Retinal pigment epithelial cell (primary cell): Measurements from ENCODE around the gene LRPPRC.

Experiments used
- DNase-seq: peaks from one replicate; pipeline ENCODE4 v3.0.0-alpha.2; 2010; ENCODE audit warnings: low read depth
- H3K4me3 ChIP-seq: 2 replicates; pipeline ENCODE4 v1.5.1; 2011; ENCODE audit warnings: mild to moderate bottlenecking, low read length, control low read depth, moderate library complexity
- TF ChIP-seq, protein P1 (sequence below): conservative IDR thresholded peaks from 2 replicates; pipeline ENCODE4 v1.5.1; 2011; ENCODE audit warnings: low read depth, low read length, control low read depth, inconsistent platforms

LRPPRC gene

DNA sequence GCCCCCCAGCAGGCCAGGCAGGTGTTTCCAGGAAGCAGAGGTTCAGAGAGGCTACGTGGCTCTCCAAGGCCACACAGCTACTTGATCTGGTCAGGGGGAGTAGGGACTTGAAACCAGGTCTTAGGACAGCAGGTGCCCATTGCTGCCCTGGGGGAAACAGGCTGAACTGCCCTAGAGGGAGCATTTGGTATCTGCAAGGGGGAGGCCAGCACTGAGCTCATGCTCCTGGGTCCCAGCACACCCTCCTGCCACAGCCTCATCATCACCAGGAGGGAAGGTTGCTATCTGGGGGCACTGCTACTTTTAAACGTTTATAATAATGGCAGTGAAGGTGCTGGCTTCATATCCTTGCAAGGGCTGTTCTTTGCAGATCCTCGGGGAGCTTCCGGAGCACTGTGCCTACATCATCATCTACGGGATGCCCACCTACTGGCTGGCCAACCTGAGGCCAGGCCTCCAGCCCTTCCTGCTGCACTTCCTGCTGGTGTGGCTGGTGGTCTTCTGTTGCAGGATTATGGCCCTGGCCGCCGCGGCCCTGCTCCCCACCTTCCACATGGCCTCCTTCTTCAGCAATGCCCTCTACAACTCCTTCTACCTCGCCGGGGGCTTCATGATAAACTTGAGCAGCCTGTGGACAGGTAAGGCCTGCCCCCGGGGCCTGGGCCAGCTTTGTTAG is 120.9 kb downstream of the LRPPRC start:
- TF ChIP-seq, protein P1, sequence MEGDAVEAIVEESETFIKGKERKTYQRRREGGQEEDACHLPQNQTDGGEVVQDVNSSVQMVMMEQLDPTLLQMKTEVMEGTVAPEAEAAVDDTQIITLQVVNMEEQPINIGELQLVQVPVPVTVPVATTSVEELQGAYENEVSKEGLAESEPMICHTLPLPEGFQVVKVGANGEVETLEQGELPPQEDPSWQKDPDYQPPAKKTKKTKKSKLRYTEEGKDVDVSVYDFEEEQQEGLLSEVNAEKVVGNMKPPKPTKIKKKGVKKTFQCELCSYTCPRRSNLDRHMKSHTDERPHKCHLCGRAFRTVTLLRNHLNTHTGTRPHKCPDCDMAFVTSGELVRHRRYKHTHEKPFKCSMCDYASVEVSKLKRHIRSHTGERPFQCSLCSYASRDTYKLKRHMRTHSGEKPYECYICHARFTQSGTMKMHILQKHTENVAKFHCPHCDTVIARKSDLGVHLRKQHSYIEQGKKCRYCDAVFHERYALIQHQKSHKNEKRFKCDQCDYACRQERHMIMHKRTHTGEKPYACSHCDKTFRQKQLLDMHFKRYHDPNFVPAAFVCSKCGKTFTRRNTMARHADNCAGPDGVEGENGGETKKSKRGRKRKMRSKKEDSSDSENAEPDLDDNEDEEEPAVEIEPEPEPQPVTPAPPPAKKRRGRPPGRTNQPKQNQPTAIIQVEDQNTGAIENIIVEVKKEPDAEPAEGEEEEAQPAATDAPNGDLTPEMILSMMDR: no peak
- no peak for DNase-seq
- H3K4me3 ChIP-seq: no peak overlapping the region

DNA sequence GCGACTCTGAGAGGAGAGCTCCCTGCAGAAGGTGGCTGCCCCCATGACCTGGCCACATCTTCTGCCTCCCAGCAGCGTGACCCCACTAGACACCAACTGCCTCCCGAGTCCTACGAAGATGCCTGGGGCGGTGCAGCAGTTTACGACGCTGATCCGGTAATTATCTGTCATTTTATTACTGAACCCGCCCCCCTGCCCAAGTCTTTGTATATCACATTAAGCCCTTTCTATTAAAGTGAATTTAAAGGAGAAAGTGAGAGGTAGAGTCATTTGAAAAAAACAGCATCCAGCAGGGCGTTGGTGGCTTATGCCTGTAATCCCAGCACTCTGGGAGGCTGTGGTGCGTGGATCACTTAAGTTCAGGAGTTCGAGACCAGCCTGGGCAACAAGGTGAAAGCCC is 123.6 kb downstream of the LRPPRC start:
- H3K4me3 ChIP-seq: no peak overlapping the region
- DNase-seq: no peak
- TF ChIP-seq, protein P1: no peak

DNA sequence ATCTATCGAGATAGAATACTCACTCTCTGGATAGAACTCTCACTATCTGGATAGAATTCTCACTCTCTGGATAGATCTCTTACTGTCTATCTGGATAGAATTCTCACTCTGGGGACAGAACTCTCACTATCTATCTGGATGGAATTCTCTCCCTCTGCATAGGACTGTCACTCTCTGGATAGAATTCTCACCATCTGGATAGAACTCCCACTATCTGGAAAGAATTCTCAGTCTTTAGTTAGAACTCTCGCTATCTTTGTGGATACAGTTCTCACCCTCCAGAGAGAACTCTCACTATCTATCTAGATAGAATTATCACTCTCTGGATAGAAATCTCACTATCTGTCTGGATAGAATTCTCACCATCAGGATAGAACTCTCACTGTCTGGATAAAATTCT is 140.5 kb downstream of the LRPPRC start:
- TF ChIP-seq, protein P1: no peak
- no peak overlapping the region for H3K4me3 ChIP-seq
- no peak for DNase-seq

DNA sequence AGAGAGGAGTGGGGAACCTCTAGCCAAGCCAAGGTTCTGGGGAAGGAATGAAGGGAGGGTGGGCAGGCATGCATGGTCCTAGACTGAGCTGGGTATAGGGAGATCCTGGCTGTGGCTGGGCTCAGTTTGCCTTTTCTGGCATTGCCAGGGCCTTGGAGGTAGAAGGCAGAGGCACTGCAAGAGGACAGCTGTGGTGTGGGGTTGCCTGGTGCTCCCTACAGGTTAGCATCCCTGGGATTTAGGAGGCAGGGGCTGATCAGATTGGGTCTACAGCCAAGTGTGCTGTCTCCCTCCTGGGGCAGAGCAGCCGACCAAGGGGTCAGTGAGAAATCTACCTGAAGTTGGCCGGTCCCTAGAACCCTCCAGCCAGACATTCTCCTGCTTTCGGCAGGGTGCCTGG is 141.1 kb downstream of the LRPPRC start:
- TF ChIP-seq, protein P1: no peak
- H3K4me3 ChIP-seq: no peak overlapping the region
- DNase-seq: no peak

DNA sequence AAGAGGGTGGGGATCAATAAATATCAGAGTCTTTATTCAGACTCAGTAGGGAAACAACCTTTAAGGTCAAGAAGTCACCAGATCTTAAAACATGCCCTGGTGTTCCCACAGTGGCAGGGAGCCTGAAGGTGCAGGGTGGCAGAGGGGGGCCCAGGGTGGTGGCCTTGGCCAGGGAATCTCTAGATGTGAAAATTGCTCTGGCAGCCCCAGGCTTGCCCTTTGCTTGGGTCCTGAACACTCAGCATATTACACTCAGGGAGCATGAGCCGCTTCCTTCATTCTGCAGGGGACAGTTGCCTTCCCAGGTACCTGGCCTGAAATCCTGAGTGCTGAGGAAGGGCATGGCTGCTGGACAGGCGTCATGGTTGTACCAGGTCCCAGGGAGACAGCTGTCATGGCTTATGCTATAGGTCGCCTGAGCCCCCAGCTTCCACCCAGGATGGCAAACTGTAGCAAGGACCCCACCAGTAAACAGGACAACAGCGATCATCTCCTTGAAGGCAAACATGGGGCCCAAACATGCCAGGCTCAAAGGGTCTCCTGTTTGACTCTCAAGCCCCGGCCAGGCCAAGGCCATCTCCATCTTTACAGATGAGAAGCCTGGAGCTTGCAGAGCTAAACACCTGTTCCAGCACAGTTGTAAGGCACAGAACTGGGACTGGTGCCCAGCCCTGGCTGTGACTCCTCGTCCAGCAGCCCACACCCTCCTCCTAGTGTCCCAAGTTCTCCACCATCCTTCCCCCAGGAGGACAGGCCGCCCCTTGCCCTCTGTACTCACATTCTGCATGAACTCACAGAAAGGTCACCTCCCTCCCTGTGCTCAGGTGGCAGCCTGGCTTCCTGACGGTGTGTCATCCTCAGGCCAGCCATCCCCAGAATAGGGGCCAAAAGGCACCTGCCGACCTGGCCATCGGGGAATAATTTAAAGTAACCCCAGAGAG is 142.4 kb downstream of the LRPPRC start:
- H3K4me3 ChIP-seq: no peak overlapping the region
- TF ChIP-seq, protein P1: no peak
- no peak for DNase-seq

DNA sequence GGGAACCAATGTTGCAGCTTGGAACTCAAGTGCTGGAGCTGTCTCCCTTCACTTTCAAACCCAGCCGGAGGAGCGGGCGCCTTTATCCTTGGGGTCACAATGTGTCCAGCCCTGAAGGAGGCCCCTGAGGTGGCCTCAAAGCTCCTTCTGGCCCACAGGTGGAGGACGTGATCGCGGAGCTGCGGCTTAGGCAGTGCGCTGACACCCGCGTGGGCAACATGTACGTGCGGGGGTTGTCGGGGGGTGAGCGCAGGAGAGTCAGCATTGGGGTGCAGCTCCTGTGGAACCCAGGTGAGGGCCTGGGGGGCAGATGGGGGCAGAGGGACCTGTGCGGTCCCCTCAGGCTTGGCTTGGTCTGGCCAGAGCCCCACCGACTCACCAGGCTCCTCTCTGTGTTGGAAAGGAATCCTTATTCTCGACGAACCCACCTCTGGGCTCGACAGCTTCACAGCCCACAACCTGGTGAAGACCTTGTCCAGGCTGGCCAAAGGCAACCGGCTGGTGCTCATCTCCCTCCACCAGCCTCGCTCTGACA is 143.5 kb downstream of the LRPPRC start:
- TF ChIP-seq, protein P1: no peak
- no peak for DNase-seq
- no peak overlapping the region for H3K4me3 ChIP-seq
